NCI-H2196 treated with DMSO at 0.1 percent for 48 hours (cell line): ENCODE data around the gene FBXL17.

Experiments
- DNase-seq: peaks from one replicate; lab custom pipeline; 2025; ENCODE audit not compliant: unreplicated experiment; lab: John Stamatoyannopoulos, UW

Gene FBXL17

DNA sequence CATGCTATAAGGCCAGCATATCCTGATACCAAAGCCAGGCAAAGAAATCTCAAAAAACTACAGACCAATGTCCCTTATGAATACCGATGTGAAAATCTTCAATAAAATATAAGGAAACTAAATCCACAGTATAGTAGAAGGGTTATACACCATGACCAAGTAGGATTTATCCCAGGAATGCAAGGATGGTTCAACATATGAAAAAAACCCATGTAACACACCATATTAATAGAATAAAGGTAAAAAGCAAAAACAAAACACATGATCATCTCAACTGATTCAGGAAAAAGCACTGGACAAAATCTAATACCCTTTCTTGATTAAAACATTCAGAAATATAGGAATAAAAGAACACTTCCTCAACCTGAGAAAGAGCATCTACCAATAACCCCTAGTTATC, 6.1 kb downstream of the FBXL17 start:
- DNase-seq = no peak

DNA sequence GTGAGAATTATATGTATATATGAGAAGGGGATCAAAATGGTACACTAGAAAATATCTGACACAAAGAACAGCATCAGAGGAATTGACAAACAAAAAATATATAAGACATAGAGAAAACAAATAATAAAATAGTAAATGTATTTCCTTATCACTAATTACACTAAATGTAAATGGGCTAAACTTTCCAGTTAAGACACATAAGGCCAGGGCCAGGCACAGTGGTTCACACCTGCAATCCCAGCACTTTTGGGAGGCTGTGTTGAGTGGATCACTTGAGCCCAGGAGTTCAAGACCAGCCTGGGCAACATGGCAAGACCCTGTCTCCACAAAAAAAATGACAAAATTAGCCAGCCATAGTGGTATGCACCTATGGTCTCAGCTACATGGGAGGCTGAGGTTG, 8.5 kb downstream of the FBXL17 start:
- DNase-seq = no peak

DNA sequence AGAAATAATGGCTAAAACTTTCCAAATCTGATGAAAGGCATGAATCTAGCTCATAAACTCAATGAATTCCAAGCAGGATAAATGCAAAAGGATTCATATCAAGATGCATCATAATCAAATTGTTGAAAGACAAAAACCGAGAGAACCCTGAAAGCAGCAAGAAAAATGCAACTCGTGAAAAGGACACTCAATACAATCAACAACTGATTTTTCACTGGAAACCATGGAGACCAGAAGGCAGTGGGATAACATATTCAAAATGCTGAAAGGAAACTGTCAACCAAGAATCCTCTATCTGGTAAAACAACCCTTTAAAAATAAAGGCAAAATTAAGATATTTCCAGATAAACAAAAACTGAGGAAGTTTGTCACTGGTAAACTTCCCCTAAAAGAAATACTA, 9.5 kb downstream of the FBXL17 start:
- no peak for DNase-seq

DNA sequence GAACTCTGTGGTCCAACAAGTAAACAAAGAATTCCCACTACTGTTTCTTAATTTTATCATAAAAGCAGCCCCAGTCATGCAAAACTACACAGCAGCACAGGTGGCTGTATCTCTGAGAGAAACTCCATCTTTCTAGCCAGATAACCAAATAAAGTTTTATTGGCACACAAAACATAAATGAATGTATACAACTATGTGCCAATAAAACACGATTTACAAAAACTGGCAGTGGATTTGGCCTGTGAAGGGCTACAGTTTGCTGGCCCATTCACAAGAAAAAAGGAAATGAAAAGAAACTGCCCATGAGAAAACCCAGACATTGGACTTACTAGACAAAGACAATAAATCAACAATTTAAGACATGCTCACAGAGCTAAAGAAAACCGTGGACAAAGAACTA, 10.6 kb downstream of the FBXL17 start:
- DNase-seq = no peak

DNA sequence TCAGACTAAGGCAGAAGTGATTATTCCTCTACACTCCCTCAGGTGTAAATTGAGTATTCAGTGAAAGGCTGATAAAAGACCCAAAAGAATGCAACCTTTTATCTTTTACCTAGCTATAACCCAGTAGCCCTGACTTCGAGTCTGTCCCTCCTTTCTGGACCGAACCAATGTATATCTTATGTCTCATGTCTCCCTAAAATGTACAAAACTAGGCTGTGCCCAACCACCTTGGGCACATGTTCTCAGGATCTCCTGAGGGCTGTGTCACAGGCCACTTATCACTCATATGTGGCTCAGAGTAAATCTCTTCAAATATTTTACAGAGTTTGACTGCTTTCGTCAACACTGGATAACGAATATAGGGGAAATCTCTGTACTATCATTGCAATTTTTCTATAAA, 12.7 kb downstream of the FBXL17 start:
- no peak for DNase-seq

DNA sequence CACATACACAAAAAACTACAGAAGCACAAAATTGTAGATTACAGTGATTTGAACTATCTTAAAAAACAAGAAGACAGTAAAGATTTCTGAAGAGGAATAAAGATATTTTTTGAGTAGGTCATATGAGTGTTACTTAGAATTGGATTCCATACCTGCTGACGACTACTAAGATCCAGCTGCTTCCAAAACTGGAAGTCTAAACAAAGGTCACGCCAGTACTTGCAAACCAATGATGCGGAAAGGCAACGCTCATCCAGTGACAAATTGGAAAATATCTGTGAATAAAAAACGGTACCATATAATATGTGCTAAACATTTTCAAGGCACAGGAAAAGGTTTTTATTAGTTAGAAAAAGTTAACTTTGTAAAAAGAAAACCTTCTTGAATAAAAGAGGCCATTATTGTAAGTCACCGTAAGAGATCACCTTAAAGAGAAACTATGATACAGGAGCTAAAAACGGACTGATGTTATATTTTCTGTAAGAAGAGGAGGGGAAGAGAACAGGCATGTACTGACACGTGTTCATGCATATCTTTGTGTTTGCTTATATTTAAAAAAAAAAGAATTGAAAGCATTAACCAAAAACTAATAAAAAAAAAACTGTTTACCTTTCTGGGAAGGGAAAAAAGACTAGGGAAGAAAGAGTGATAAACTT, 14.1 kb downstream of the FBXL17 start:
- DNase-seq = no peak

DNA sequence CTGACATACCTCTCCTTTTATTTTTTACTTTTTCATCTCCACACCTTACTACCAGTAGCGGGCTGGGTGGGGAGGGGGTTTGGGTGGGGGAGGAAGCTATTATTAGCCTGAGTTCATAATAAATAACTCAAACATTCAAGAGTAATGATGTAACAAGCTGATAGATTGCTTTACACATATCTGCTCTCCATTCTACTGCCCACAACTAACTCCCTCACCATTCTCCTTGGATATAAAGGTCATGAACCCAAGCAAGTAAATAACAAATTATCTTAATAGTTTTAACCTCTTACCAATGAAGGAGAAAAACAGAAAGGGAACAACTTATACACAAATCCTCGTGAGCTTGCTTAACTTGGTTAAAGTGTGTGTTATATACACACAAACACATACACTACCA, 15.4 kb downstream of the FBXL17 start:
- no peak for DNase-seq

DNA sequence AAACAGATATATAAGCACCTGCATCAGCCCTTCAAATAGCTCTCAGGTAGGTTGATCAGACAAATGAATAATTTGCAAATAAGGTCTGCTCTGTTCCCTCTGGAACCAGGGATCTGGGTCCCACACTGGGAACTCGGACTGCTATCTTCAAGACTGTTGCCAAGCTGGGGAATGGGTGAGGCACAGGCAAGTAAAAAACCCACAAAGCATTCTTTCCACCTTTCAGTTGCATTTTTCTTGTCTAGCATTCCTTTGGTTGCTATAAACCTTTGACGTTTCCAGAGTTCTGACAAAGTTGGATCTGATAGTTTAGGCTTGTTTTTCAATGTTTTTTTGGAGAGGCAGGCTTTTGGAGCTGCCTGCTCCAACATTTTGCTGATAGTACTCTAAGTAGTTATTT, 20.1 kb downstream of the FBXL17 start:
- no peak for DNase-seq

DNA sequence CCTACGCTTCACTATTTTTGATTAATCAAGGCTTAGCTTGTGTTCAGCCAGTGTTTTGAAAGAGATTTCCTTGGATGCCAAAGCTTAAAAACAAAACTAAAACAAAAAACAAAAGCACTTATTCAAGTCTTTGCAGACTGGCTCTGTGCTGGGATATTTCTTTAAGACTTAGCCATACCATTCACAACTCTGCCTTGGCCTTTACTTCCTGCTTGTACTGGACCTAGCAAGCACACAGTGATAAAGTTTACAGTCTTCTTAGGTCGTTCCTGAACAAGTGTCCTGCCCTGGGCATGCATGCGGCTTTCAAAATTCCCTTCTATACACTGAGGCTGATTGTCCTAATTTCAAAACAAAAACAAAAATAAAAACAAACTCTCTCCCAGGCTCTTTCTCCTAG, 20.7 kb downstream of the FBXL17 start:
- DNase-seq = no peak

DNA sequence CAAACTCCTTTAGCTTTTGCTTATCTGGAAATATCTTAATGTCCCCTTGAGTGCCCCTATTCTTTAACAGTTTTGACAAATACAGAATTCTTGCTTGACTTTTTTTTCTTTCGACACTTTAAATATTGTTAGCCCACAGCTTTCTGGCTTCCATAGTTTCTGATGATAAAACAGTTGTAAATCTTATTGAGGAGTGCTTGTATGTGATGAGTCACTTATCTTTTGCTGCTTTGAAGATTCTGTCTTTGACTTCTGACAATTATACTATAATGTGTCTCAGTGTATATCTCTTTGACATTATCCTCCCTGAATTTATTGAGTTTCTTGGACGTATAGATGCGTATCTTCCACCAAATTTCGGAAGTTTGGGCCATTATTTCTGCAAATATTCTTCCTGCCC, 21.6 kb downstream of the FBXL17 start:
- no peak for DNase-seq

DNA sequence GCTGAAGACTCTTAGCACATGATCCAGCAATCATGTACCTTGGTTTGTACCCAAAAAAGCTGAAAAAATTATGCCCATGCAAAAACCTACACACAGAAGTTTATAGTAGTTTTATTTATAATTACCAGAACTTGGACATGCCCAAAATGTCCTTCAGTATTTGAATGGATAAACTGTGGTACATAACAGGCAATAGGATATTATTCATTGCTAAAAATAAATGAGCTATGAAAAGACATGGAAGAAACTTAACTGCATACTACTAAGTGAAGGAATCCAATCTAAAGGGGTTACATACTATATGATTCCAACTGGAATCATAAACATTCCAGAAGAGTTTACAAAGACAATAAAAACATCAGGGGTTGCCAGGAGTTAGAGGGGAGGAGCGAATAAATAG, 25.6 kb downstream of the FBXL17 start:
- no peak for DNase-seq

DNA sequence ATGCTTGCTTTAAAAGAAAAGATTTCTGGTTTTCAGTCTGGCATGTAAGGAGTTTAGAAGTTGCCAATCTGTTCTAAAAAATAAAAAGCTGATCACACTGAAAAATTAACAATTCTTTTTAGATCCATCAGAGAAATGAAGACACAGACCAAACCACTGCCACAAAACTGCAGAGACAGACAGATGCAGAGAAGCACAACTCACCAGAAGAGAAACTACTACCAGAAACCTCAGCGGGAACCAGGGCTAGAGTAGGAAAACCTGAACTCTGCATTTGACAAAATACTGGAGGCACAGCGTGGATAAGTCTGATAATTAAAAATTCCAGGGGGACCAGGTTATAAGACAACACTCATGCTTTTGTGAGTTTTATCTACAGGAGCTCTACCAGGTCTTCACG, 28.8 kb downstream of the FBXL17 start:
- no peak for DNase-seq

DNA sequence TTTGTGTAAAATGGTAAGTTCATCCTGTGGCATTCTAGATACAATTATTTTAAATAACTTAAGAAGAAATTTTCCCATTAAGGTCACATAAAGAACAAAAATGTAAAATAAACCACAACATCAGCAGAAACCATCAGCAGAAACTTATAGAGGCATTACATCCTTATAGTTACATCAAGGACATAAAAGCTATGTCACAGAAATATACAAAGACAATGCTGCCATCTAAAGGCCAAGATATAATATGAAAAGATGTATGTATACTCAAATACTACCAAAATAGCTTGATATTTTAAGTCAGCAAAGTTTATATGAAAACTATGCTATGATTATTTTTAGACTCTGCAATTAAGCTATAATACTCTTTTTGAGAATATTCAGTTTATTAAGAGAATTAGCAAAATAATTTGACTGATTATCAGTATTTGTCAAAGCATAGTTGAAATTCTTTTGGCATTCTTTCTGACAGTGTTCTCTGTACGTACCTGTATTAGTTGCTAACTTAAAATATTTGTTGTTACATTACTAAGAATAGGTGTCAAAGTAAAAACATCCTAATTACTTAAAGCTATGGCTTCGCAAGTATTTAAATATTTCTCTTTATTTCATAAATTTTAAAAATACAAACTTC, 36.2 kb downstream of the FBXL17 start:
- DNase-seq = peak; percentile 31

DNA sequence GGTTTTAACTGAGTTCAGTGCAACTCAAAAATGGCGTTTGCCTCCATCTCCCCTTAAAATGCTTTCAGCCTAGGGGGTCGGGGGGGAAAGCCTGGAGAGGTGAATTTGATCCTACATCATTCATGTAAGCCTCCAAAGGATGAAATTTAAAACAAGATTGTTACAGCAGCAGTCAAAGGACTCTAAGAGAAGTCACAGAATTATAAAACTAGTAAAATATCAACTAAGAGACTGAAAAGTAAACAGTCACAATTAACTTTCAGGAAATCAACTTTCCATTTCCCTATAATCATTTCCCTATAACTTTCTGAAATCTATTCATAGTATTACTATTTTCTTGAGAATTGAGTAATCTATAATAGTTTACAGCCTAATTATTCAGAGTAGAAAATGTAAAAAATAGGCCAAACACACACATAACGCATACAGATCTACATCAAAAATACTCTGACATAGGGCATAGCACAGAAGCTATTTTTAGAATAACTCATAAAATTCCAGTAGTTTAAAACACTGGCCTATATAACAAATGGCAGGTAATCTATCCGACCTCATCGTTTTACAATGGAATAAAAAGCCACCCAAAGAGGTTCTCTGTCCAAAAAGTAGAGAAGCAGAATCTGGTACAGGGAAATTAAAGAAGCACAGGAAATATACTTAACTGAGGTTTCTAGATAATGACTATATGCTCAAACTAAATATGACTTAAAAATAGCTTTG, 37.6 kb downstream of the FBXL17 start:
- DNase-seq = no peak

DNA sequence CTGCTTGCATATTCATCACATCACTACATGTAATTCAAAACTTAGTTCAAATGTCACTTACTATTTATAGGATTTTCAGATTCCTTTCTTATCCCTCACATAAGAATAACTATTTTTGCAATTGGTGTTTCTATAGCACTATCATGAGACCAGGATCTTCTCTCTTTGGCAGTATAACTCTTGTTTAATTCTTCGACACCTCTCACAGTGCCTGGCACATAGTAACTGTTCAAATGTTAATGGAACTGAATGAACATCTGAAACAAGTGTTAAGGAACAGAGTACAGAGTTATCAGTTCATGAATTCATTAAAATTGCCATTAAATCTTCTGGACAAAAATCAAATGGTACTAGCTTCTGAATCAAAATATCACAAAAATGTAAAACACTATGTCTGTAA, 40.0 kb downstream of the FBXL17 start:
- DNase-seq = no peak

DNA sequence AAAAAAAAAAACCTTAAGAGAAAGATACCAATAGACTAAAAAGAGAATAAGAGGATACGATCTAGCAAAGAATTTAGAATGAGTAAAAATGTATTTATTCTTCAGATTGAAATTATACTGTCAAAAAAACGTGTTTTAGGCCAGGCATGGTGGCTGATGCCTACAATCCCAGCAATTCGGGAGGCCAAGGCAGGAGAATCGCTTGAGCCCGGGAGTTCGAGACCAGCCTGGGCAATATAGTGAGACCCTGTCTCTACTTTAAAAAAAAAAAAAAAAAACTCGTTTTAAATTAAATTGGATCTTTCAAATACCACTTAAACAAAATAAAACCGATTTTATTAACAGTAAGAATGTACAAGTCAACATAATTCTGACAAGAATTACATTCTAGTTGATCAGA, 41.8 kb downstream of the FBXL17 start:
- DNase-seq = no peak

DNA sequence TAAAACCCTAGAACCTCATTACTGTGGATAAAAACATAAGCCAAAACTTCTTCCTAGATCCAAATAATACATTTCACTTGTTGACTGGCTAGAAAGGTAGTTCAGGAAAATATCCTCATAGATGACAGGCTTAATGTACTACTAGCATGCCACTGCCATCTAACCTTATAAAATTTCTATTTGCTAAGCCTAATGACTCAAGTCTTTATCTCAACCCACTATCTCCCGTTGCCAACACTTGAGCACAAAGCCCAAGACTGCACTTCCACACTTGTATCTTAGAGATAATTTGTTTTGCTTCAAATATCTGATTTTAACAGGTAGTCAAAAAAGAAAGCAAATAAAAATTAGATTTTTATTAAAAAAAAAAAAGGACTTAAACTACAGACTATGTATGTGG, 42.7 kb downstream of the FBXL17 start:
- DNase-seq = no peak

DNA sequence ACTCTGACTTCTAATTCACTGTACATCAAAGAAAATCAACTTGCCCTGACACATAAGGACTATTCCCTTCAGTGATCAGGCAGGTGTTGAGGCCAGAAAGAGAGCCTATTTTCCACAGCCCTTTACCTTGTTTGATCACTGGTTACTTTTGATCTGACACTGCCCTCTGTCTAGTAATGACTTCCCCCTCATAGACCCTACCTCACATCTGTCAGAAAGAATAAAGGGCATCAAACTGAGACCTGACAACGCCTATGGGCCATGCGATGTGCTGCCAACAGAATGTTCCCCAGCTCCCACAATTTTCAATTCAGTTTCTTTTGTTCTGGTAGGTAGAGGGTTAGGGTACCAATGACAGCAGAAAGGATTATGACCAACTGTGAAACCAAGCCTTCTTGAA, 47.7 kb downstream of the FBXL17 start:
- no peak for DNase-seq

DNA sequence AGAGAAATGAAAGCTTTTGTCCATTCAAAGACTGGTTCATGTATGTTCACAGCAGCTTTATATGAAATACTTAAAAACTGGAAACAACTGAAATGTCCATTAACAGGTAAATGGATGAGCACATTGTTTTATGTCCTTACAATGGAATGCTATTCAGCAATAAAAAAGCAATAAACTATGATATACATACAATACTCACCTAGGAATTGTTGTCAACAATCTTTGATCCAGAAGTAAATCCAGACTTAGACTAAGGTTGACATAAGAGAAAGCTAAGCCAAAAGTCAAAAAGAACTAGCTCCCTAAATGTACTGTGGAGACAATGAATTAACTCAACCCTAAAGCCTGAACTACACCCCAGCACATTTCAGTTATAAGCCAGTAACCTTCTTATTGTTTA, 54.9 kb downstream of the FBXL17 start:
- DNase-seq = no peak

DNA sequence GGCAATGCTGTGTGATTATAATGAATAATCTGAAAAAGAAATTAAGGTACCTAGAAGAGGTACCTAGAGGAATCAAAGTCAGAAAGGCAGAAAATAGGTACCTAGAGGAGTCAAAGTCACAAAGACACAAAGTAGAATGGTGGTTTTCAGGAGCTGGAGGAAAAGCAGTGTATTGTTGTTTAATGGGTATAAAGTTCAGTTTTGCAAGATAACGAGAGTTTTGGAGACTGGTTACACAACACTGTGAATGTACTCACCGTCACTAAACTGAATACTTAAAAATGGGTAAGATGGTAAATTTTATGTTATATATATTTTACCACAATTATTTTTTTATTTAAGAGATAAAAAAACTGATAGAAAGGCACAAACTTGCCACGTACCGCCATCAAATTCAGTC, 57.0 kb downstream of the FBXL17 start:
- no peak for DNase-seq

DNA sequence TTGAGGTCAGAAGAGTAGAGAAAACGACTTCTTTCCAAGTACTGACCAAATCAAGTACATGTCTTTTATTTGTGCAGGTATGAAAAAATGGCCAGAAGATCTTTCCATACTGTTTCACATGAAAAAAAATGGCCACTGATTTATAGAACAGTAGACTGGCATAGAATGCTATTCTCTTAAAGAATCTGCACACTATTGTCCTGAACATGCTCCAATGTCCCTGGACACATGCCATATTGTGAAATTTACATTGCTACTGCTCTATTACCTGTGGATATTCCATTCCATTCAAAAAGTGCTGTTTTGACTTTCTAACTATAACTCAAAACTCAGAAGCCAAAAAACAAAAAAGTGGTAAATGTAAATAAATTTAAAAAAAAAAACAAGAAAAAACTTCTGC, 60.6 kb downstream of the FBXL17 start:
- no peak for DNase-seq

DNA sequence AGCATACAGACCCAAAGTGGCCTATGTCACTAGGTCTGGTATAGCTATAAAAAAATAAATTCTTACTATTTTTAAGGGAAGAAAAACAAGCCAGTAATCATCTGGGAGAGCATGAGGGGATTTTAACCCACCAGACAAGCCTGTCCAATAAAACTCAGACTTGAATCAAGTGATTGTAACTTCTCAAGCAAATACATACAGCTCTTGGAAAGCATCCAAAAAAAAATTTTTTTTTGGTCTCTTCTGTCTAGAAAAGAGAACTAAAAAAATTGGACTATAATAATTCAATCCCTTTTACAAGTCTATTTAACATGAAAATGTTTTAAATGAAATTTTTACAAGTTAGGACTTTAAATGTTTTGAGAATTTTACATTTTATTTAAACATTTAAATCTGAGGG, 61.7 kb downstream of the FBXL17 start:
- DNase-seq = no peak

DNA sequence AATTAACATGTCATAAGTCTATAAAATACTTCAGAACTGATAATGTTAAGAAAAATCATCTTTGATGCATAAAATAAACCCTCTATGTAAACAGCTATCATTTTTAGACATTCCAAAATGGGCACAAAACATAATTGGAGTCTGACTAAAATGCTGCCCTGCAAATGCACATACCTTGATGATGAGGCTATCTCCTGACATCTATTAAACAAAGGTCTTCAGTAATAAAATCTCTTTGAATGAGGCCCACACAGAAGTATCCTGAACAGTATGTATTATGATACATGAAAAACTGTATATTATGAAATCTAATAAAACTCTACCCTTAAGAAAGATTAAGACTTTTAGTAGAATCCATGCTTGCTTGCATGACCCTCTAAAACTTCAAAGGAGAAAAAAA, 66.1 kb downstream of the FBXL17 start:
- DNase-seq = no peak
